Neural crest cell (in vitro differentiated cells): Measurements from ENCODE around the gene SETD2. TPM values are rescaled to one million over a fixed set of nuclear protein-coding genes. Genes with fewer than 3 reads are reported as not detected.

Experiments used
- DNase-seq: peaks from one replicate; pipeline ENCODE4 v3.0.0; 2021; ENCODE audit warnings: low read depth, mixed read lengths, low spot score
- H3K27ac Mint-ChIP-seq: one replicate; pipeline ENCODE4 v1.8.0; 2021; ENCODE audit warnings: mild to moderate bottlenecking, mixed read lengths; ENCODE audit not compliant: unreplicated experiment
- H3K27me3 Mint-ChIP-seq: 2 replicates; pipeline ENCODE4 v1.8.0; 2021; ENCODE audit warnings: low read depth, mild to moderate bottlenecking, mixed read lengths
- H3K36me3 Mint-ChIP-seq: 2 replicates; pipeline ENCODE4 v1.8.0; 2021; ENCODE audit warnings: low read depth, mild to moderate bottlenecking, mixed read lengths
- H3K4me1 Mint-ChIP-seq: 2 replicates; pipeline ENCODE4 v1.8.0; 2021; ENCODE audit warnings: mixed read lengths
- H3K4me3 Mint-ChIP-seq: one replicate; pipeline ENCODE4 v1.8.0; 2021; ENCODE audit warnings: mild to moderate bottlenecking, mixed read lengths
- H3K9me3 Mint-ChIP-seq: 2 replicates; pipeline ENCODE4 v1.8.0; 2021; ENCODE audit warnings: mixed read lengths
- CTCF ChIP-seq: fragments of 200-600 bp; sonication (generic); conservative IDR thresholded peaks from 2 replicates; pipeline ENCODE4 v1.5.0; 2021; ENCODE audit warnings: antibody characterized with exemption, mild to moderate bottlenecking
- total RNA-seq: library from RNA; stranded (reverse); gene quantifications from 2 replicates; pipeline ENCODE4 v1.2.1, GENCODE V29; 2021

Gene SETD2
- total RNA-seq, 1 donor from 2014 or later, result 52.7 TPM

- no peaks in the 10 kb centered on the region for H3K4me1 Mint-ChIP-seq
- no peaks in the 10 kb centered on the region for H3K36me3 Mint-ChIP-seq
- H3K27me3 Mint-ChIP-seq, result no peaks in the 10 kb centered on the region
- peak; percentile 5 for TF ChIP-seq CTCF
- no peak overlapping the region for H3K4me3 Mint-ChIP-seq
- H3K27ac Mint-ChIP-seq, result peak overlapping the region; percentile 81
- no peaks in the 10 kb centered on the region for H3K9me3 Mint-ChIP-seq
- DNase-seq, result no peak
These were observed 164.9 kb downstream of the SETD2 start for GRCh38 chr3:46998852-46999515.

GRCh38 chr3:46998121-46998851 lies 165.6 kb downstream of the SETD2 start:
- peak; percentile 59 for DNase-seq
- no peaks in the 10 kb centered on the region for H3K9me3 Mint-ChIP-seq
- TF ChIP-seq CTCF, result peak; percentile 77
- H3K4me3 Mint-ChIP-seq, result no peak overlapping the region
- no peaks in the 10 kb centered on the region for H3K36me3 Mint-ChIP-seq
- H3K4me1 Mint-ChIP-seq, result no peaks in the 10 kb centered on the region
- H3K27ac Mint-ChIP-seq, result peak overlapping the region; percentile 81
- no peaks in the 10 kb centered on the region for H3K27me3 Mint-ChIP-seq

GRCh38 chr3:46997453-46998091 lies 166.3 kb downstream of the SETD2 start:
- H3K4me1 Mint-ChIP-seq, result no peaks in the 10 kb centered on the region
- no peaks in the 10 kb centered on the region for H3K9me3 Mint-ChIP-seq
- no peak overlapping the region for H3K4me3 Mint-ChIP-seq
- no peaks in the 10 kb centered on the region for H3K36me3 Mint-ChIP-seq
- H3K27ac Mint-ChIP-seq, result no peak overlapping the region
- H3K27me3 Mint-ChIP-seq, result no peaks in the 10 kb centered on the region
- DNase-seq, result no peak
- no peak for TF ChIP-seq CTCF

GRCh38 chr3:46996689-46997452 lies 167.0 kb downstream of the SETD2 start:
- H3K36me3 Mint-ChIP-seq, result no peaks in the 10 kb centered on the region
- no peaks in the 10 kb centered on the region for H3K4me1 Mint-ChIP-seq
- H3K27me3 Mint-ChIP-seq, result no peaks in the 10 kb centered on the region
- DNase-seq, result no peak
- no peaks in the 10 kb centered on the region for H3K9me3 Mint-ChIP-seq
- H3K27ac Mint-ChIP-seq, result peak overlapping the region; percentile 86
- no peak overlapping the region for H3K4me3 Mint-ChIP-seq
- no peak for TF ChIP-seq CTCF

GRCh38 chr3:46995901-46996562 lies 167.9 kb downstream of the SETD2 start:
- Mint-ChIP-seq H3K4me1 (no peaks in the 10 kb centered on the region), H3K4me3 (no peak overlapping the region), H3K27ac (no peak overlapping the region), H3K9me3 (no peaks in the 10 kb centered on the region), H3K36me3 (no peaks in the 10 kb centered on the region), H3K27me3 (no peaks in the 10 kb centered on the region)
- no peak for TF ChIP-seq CTCF
- DNase-seq, result no peak
